Right cardiac atrium (tissue), 5 donors: Measurements from ENCODE around the gene EXOC3. TPM values are rescaled to one million over a fixed set of nuclear protein-coding genes. Genes with fewer than 3 reads are reported as not detected.
A peak's percentile ranks its signal among the peaks of the same experiment; 100 is the strongest.

Experiments used
- ATAC-seq, 2 donors: fragments of 200-7000 bp; cut with Tn5 transposase; one replicate each; pipeline versions ENCODE4 v1.8.0 to v1.9.1; 2020; ENCODE audit warnings: moderate library complexity in 2 of 2, mild to moderate bottlenecking in 1 of 2
- DNase-seq, 3 donors: peaks; one replicate each; pipeline ENCODE4 v3.0.0-alpha.2; 2020
- H3K27ac ChIP-seq: one replicate; pipeline ENCODE4 v1.5.1; 2013; ENCODE audit warnings: mild to moderate bottlenecking, low read length, control low read depth, moderate library complexity
- H3K27me3 ChIP-seq: one replicate; pipeline ENCODE4 v1.6.1; 2013; ENCODE audit not compliant: control insufficient read depth, insufficient read depth
- H3K4me1 ChIP-seq: one replicate; pipeline ENCODE4 v1.6.1; 2013; ENCODE audit warnings: low read length; ENCODE audit not compliant: control insufficient read depth, insufficient read depth
- H3K4me3 ChIP-seq: one replicate; pipeline ENCODE4 v1.5.1; 2013; ENCODE audit warnings: low read length, control low read depth
- H3K9me3 ChIP-seq: one replicate; pipeline ENCODE4 v1.6.1; 2013; ENCODE audit warnings: low read length; ENCODE audit not compliant: control insufficient read depth
- WGBS: extraction: QIAGEN DNeasy Blood & Tissue Kit; methylation state at CpG from one replicate; pipeline ENCODE4 v1.1.7; 2013; 5-methylcytosine and 5-hydroxymethylcytosine counted together
- intact Hi-C, 4 donors: fragments of 100-400 bp; cut with DNase I; formaldehyde crosslinking; loops; one replicate each; pipeline versions ENCODE4 v1.11.0 to v1.14.0; 2022 to 2023
- polyA plus RNA-seq: library from polyadenylated mRNA; stranded (reverse); fragments of 200-250 nt; gene quantifications from one replicate; pipeline ENCODE4 v1.2.3, GENCODE V29; 2013
- total RNA-seq, 4 donors: library from RNA; stranded (reverse); fragmentation: NEBNext Ultra II Directional; extraction: Animal tissue kit (Norgen Biotek cat#: 25700); gene quantifications; one replicate each; pipeline ENCODE4 v1.2.1, GENCODE V29; 2021
- donor health status: healthy with polysubstance abuse.
- donor health status: DM: no; HTN: yes; CAD: no.
- donor health status: DM: no; HTN: no; CAD: no.
- donor health status: DM: no; HTN: yes; CAD: no; lungs with severe emphysema.
- donor health status: DM: yes; HTN: yes; CAD: no.

EXOC3 gene
- total and polyA plus RNA-seq, 5 donors, result 30.1 to 50.2 (median 46.5) TPM

DNA sequence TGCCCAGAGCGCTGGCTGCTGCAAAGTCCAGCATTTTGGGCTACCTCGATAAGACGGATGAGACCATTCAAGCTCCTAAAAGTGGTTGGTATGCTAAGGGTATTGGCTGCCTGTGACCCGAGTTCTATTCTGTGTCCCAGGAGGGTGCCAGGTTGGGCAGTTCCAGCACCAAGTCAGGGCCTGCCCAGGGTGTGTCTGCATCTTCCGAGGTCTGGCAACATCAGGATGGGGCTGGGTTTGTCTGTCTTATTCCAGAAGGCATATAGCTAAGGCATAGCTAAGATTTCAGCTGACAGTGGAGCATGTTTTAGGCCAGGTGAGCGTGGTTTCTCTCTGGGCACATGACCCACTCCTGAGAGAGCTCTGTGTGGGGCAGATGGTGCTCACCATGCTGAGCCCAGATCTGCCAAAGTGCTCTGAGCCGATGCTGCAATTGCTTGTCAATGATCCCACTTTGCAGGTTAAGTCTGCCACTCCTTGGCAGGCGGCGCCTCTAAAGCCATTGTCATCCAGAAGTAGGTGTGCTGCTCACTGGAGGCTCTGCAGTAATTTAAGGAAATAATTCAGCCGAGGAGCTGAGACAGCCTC, 73.5 kb downstream of the EXOC3 start:
- H3K27ac ChIP-seq, result no peak overlapping the region
- 84% methylated on average over 10 of the region's 10 CpGs for WGBS
- H3K9me3 ChIP-seq, result no peaks in the 10 kb centered on the region
- ATAC-seq, result no peak
- intact Hi-C loops, result no loop called here
- peak in 2 of 3 donors; percentile 4 to 8 for DNase-seq
- no peaks in the 10 kb centered on the region for H3K27me3 ChIP-seq
- H3K4me3 ChIP-seq, result no peak overlapping the region
- no peaks in the 10 kb centered on the region for H3K4me1 ChIP-seq

Other genes with a start within 250 kb of the EXOC3 start
- gene CCDC127, start 225.0 kb upstream of the EXOC3 start, total RNA-seq, result 1 to 10 TPM; 8.1 to 9.8 (median 8.6) TPM
- gene CCDC127, start 225.0 kb upstream of the EXOC3 start, polyA plus RNA-seq, result 6.1 TPM
- 100 to 1,000 TPM; 370 to 452 (median 422) TPM for gene SDHA, start 224.9 kb upstream of the EXOC3 start, total RNA-seq
- gene SDHA, start 224.9 kb upstream of the EXOC3 start, polyA plus RNA-seq, result 605 TPM
- 10 to 100 TPM; 29.7 to 41.8 (median 36.7) TPM for gene PDCD6, start 171.5 kb upstream of the EXOC3 start, total RNA-seq
- 61.0 TPM for gene PDCD6, start 171.5 kb upstream of the EXOC3 start, polyA plus RNA-seq
- 1 to 10 TPM in 2 of 4 donors, under 1 TPM in 2; 0.17 to 3.7 (median 1.6) TPM for gene AHRR, start 121.5 kb upstream of the EXOC3 start, total RNA-seq
- gene AHRR, start 121.5 kb upstream of the EXOC3 start, polyA plus RNA-seq, result 0.41 TPM
- 1 to 10 TPM in 2 of 4 donors, under 1 TPM in 2; 0.94 to 1.1 (median 0.99) TPM for gene SLC9A3, start 81.3 kb downstream of the EXOC3 start, total RNA-seq
- gene SLC9A3, start 81.3 kb downstream of the EXOC3 start, polyA plus RNA-seq, result 1.1 TPM
- gene CEP72, start 169.2 kb downstream of the EXOC3 start, total RNA-seq, result 1 to 10 TPM; 1.2 to 3.4 (median 2.2) TPM
- gene CEP72, start 169.2 kb downstream of the EXOC3 start, polyA plus RNA-seq, result 1.1 TPM